GM12865 (cell line): ENCODE measurements around the gene SPTBN4.
"Not testable (repeated sequence)": the region's sequence is repeated elsewhere in the genome, so short reads cannot be mapped to it uniquely, and the experiment has no call there.

Source experiments
- DNase-seq: peaks from one replicate; pipeline ENCODE4 v3.0.0; 2010; ENCODE audit warnings: low read depth
- H3K4me3 ChIP-seq: 2 replicates; pipeline ENCODE4 v1.5.1; 2011; ENCODE audit warnings: mild to moderate bottlenecking, low read depth, low read length, control low read depth
- TF ChIP-seq, protein P1 (sequence below): IDR thresholded peaks from 2 replicates; pipeline ENCODE4 v1.5.1; 2011; ENCODE audit warnings: low read length, control low read depth, low read depth, inconsistent platforms; ENCODE audit not compliant: insufficient read depth; ENCODE audit errors: missing control alignments

SPTBN4 gene

DNA sequence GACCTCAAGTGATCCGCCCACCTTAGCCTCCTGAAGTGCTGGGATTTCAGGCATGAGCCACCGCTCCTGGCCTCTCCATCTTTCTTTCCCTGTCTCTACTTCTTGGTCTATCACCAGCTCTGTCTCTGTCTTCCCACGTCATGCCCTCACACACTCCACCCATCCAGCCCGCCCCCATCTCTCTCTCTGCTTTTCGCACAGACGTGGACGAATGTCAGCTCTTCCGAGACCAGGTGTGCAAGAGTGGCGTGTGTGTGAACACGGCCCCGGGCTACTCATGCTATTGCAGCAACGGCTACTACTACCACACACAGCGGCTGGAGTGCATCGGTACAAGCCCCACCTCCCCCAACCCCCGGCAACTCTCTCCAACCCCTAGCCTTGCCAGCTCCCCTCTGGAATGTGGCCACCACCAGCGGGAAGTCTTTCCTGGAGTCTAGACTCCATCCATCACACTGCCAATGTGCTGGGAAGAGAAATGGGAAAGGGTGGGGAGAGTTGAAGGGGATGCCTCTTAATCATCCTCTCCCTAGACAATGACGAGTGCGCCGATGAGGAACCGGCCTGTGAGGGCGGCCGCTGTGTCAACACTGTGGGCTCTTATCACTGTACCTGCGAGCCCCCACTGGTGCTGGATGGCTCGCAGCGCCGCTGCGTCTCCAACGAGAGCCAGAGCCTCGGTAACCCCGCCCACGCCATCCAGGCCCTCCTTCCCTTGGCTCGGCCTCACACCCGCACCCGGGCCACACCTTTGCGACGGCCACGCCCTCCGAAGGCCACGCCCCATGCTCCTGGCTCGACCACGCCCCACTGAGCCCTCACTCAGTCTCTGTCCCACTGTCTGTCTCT lies 156.8 kb downstream of the SPTBN4 start:
- H3K4me3 ChIP-seq: no peak overlapping the region
- no peak for DNase-seq
- TF ChIP-seq, protein P1, sequence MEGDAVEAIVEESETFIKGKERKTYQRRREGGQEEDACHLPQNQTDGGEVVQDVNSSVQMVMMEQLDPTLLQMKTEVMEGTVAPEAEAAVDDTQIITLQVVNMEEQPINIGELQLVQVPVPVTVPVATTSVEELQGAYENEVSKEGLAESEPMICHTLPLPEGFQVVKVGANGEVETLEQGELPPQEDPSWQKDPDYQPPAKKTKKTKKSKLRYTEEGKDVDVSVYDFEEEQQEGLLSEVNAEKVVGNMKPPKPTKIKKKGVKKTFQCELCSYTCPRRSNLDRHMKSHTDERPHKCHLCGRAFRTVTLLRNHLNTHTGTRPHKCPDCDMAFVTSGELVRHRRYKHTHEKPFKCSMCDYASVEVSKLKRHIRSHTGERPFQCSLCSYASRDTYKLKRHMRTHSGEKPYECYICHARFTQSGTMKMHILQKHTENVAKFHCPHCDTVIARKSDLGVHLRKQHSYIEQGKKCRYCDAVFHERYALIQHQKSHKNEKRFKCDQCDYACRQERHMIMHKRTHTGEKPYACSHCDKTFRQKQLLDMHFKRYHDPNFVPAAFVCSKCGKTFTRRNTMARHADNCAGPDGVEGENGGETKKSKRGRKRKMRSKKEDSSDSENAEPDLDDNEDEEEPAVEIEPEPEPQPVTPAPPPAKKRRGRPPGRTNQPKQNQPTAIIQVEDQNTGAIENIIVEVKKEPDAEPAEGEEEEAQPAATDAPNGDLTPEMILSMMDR: no peak

DNA sequence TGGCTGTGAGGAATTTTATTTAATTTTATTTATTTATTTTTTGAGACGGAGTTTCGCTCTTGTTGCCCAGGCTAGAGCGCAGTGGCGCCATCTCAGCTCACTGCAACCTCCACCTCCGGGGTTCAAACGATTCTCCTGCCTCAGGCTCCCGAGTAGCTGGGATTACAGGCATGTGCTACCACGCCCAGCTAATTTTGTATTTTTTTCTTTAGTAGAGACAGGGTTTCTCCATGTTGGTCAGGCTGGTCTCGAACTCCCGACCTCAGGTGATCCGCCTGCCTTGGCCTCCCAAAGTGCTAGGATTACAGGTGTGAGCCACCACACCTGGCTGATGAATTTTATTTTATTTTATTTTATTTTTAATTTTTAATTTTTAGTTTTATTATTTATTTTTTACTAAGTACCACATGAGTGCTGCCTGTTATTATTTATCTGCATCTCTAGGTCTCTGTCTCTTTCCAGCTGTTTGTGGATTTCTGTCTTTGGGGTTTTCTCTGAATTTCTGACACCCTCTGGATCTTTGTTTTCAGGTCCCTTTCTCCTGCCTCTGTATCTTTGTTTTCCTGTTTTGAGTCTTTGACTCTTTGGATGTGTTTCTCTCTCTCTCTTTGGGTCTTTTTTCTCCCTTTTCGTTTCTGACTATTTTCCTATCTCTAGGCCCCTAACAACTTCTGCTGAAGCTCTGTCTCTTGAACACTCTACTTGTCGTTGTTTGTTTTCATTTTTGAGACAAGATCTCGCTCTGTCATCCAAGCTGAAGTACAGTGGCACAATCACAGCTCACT lies 157.8 kb downstream of the SPTBN4 start:
- H3K4me3 ChIP-seq, DNase-seq: not testable (repeated sequence)

DNA sequence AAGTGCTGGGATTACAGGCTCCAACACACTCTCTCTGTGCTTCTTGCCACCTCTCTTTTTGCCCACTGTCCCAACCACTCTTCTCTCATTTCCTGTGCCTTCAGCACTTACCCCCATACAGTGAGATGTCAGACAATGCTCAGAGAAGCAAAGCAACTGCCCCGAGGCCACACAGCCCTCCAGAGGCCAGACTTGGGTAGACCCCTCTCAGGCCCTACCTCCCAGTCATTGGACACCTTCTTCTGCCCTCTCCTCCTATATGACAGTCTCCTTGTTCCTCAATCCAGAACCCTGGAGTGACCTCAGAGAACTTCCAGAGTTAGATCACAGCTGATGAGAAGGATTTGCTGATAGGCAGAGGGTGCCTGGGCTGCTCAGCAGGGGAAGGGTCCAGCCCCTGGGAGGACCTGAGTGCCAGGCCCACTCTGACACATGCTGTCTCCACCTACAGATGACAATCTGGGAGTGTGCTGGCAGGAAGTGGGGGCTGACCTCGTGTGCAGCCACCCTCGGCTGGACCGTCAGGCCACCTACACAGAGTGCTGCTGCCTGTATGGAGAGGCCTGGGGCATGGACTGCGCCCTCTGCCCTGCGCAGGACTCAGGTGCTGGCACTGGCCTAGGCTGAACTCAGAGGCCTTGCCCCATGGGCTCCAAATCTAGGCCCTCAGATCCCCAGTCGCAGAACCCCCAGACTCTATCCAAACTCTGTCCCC lies 158.8 kb downstream of the SPTBN4 start:
- H3K4me3 ChIP-seq: no peak overlapping the region
- DNase-seq: no peak
- TF ChIP-seq, protein P1: no peak
